HG03520 (cell line): ENCODE measurements around the gene GTPBP2.
A peak's percentile ranks its signal among the peaks of the same experiment; 100 is the strongest.

Experiments
- ATAC-seq: cut with Tn5 transposase; IDR thresholded peaks from one replicate; pipeline ENCODE4 v1.9.1; 2021; ENCODE audit warnings: mild to moderate bottlenecking, moderate library complexity; ENCODE audit not compliant: unreplicated experiment

The GTPBP2 gene, protein sequence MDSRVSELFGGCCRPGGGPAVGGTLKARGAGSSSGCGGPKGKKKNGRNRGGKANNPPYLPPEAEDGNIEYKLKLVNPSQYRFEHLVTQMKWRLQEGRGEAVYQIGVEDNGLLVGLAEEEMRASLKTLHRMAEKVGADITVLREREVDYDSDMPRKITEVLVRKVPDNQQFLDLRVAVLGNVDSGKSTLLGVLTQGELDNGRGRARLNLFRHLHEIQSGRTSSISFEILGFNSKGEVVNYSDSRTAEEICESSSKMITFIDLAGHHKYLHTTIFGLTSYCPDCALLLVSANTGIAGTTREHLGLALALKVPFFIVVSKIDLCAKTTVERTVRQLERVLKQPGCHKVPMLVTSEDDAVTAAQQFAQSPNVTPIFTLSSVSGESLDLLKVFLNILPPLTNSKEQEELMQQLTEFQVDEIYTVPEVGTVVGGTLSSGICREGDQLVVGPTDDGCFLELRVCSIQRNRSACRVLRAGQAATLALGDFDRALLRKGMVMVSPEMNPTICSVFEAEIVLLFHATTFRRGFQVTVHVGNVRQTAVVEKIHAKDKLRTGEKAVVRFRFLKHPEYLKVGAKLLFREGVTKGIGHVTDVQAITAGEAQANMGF

DNA sequence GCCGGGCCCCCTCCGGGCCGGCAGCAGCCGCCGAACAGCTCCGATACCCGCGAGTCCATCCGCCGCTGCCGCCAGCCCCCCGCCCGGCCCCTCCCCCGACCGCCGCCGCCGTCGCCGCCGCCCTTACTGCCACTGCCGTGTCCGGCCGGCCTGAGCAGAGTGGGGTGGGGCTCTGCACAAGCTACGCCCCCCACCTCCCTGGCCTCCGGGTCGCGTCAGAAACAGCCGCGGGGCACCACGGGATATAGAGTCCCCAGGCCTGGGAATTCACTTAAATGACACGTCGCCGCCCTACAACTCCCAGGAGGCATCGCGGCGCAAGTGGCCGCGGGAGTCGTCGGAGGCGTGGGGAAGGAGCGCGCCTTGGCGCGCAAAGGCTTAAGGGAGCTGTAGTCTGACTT, at the start of gene GTPBP2:
GTPBP2 (minus strand) TSS at position 161 of the 401 bp plus-strand sequence; CDS start at position 59, 102 bp downstream.
- ATAC-seq = peak; percentile 81

DNA sequence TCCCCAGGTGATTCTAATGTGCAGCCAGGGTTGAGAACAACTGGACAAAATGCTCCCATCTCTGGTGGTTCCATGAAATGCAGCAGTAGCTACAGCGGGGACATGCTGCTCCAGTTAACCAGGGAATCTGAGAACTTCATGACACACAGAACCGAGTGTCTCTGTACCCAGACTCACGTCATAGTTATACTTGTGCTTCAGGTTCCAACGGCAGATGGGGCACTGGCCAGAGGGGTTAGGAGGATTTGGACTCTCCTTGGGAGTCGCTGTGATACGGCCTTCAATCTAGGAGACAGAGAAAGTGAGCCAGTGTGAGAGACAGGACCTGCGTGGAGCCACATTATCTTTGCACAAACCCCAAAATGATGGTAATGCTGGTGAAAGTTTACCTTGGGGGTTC, 49.3 kb upstream of the GTPBP2 start:
- ATAC-seq = no peak

- ATAC-seq = no peak
These were observed 48.7 kb upstream of the GTPBP2 start for GRCh38 chr6:43677759-43678158.

DNA sequence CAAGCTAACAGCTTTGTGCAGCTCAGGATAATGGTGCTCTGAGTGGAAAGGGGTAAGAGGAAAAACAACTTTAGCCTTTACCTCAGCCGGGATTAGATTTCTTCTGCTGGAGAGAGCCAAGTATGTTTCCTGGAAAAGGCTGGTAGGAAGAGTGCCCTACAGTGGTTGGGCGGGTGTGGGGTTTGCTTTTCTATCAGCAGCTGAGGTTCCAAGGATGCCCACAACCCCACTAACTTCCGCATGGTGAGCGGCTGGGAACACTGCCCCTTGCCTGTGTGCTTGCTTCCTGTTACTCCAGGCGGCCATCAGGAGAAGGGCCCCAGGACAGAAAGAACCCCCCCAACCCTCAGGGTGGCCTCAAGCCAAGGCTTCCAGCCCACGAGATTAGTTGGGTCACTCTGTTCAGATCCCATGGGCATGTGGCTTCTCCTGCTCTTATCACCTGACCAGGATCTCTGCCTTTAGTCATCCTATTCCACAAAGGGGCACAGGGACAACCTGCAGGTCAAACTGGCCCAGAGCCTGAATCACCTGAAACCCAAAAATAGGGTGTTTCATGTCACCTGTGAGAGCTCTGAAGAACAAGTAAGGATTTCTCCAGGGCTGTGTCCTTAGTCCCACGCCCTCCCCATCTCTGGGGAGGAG, 48.0 kb upstream of the GTPBP2 start:
- ATAC-seq = no peak

- no peak for ATAC-seq
These were observed 45.9 kb upstream of the GTPBP2 start for GRCh38 chr6:43674921-43675320.

DNA sequence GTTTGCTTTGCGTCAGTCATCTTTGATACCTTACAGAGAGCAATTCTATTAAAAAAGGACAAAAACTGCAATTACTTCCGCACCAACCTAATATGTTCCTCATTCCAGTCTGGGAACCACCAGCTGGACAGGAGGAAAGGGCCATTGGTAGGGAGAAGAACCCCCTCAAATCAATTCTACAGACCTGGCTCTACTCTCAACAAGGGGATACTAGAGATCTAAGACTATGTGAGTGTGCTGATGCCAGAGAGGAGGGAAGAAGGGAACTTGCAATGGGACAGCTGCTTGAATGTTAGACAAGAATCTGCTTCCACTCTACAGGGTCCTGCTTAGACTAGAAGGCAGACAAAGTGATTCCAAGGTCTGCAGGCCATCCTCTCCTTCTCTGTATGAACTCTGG, 45.2 kb upstream of the GTPBP2 start:
- ATAC-seq = no peak

GRCh38 chr6:43673444-43674084, 44.5 kb upstream of the GTPBP2 start:
- ATAC-seq = no peak

- no peak for ATAC-seq
These were observed 43.0 kb upstream of the GTPBP2 start for GRCh38 chr6:43671801-43672690.

GRCh38 chr6:43671011-43671800, 42.1 kb upstream of the GTPBP2 start:
- no peak for ATAC-seq

GRCh38 chr6:43670623-43670986, 41.5 kb upstream of the GTPBP2 start:
- no peak for ATAC-seq

- no peak for ATAC-seq
These were observed 41.0 kb upstream of the GTPBP2 start for GRCh38 chr6:43669922-43670622.

- ATAC-seq = no peak
These were observed 40.2 kb upstream of the GTPBP2 start for GRCh38 chr6:43669050-43669921.

DNA sequence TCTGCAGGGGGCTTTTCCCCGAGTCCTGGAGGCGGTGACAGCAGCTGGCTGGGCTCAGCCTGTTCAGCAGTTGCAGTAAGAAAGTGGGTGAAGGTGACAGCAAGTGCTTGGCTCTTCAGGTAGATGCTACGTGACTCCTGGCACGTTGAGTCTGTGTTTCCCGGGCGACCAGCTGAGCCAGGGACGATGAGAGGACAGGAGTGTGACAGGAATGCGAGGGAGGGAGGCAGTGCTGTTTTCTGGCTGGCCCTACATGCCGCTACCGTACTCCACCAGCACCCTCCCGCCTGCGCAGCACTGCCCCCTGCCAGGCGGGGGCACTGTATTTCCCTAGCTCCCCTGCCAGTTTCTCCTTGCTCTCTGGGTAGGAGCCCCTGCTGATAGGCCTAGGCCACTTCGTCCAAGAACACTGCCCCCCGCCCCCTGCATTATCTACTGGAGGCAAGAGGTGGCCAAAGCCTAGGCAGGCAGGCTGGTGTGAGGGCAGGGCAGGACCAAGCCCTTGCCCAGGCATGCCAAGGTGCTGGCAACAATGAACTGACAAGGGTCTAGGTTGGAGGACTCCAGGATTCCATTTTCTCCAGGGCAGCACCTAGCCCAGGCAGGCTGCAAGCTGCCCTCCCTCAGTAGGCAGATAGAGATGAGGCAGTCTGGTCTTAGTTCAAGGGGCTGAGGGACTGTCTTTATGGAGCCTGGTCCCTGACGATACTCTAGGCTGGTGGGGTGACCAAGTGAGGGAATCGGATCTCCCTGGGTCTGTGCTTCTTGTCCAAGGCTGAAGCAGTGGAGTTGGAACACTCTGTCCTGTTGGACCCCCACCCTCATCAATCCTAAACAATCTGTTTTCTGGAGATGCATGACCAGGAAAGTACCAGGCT, 39.3 kb upstream of the GTPBP2 start:
- no peak for ATAC-seq

- ATAC-seq = no peak
These were observed 38.4 kb upstream of the GTPBP2 start for GRCh38 chr6:43667245-43668150.

GRCh38 chr6:43666196-43666920, 37.3 kb upstream of the GTPBP2 start:
- no peak for ATAC-seq

DNA sequence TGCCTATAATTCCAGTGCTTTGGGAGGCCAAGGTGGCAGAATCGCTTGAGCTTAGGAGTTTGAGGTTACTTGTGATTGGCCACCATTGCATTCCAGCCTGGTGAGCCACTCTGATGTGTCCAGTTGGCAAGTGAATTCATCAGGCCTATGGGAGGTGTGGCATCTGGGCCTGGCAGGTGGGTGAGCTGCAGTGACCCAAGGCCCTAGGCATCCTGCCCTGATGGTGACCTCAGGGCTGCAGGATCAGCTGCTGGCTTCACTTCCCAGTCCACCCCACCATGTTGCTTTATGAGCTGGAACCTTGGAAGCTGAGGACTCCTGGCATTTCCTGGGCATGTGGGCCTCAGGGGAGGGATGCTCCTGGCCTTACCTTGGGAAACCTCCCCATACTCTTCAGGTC, 36.3 kb upstream of the GTPBP2 start:
- ATAC-seq = no peak
